Mammary epithelial cell (primary cell): ENCODE data around the gene SLMAP.

ENCODE experiments used
- CTCF ChIP-seq, 2 donors: IDR thresholded peaks in 1 of 2; conservative IDR thresholded peaks in 1 of 2; 2 replicates each; pipeline ENCODE4 v1.5.1; 2011 to 2012; ENCODE audit warnings: inconsistent platforms in 2 of 2, low read length in 2 of 2, mild to moderate bottlenecking in 2 of 2, control low read depth in 1 of 2, low read depth in 1 of 2; ENCODE audit not compliant: insufficient read depth in 1 of 2; ENCODE audit errors: extremely low read depth in 1 of 2
- EZH2 ChIP-seq: IDR thresholded peaks from 2 replicates; pipeline ENCODE4 v1.6.1; 2012; ENCODE audit warnings: low read length, inconsistent platforms, borderline replicate concordance

GRCh38 chr3:57808961-57809608 is 53.0 kb downstream of the SLMAP start:
- TF ChIP-seq CTCF (conservative IDR thresholded peaks at IDR 0.05 in 1 of 2, IDR thresholded peaks at IDR 0.05 in 1 of 2; ENCODE audit: extremely low read depth in 1 of 2, insufficient read depth in 1 of 2, low read depth in 1 of 2, low read length in 2 of 2) = no peak
- no peak for TF ChIP-seq EZH2
